ENCODE measurements around the gene GMIP. TPM values are rescaled to one million over a fixed set of nuclear protein-coding genes. Genes with fewer than 3 reads are reported as not detected.
"Not testable (repeated sequence)": the region's sequence is repeated elsewhere in the genome, so short reads cannot be mapped to it uniquely, and the experiment has no call there.

The GMIP gene
- total RNA-seq, 1 donor from 2014 or later, result 6.3 TPM

DNA sequence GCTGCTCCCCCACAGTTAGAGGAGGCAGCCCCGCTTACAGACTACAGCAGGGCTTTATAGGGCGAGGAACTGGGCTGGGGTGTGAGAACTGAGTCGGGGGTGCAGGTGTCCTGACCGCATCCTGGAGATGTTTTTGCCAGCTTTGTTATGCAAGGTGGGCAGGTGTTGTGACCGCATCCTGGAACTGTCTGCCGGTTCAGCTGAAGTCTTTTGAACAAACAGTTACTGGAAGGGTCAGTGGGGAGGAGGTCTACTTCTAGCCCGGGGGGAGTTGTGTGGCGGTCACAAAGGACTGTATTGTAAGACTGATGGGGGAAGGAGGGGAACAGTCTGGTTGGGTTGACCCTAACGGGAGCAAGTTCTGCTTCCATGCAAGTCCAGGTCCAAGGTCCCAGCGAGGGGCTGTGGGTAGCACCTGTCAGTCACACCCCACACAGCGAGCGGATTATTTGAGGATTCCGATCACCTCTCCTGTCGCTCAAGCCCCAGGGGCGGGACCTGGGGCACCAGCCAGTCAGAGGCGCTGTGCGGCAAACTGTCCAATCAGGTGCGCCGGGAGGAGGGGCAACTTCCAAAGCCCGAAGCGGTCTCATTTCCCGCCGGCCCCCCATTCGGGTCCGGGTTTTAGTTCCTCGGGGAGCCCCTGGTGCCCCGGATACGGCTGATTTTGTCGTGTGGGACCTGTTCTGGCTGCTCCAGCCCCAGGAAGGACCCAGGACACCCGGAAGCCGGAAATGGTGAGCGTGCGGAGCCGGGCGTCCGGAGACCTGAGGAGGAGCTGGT, 25.0 kb upstream of the GMIP start, which contains the start of gene ZNF101:
TSS of gene ZNF101 (plus strand) at position 610 of the 783 bp plus-strand sequence. CDS start at position 735, 125 bp downstream.
- TF ChIP-seq, protein P1, sequence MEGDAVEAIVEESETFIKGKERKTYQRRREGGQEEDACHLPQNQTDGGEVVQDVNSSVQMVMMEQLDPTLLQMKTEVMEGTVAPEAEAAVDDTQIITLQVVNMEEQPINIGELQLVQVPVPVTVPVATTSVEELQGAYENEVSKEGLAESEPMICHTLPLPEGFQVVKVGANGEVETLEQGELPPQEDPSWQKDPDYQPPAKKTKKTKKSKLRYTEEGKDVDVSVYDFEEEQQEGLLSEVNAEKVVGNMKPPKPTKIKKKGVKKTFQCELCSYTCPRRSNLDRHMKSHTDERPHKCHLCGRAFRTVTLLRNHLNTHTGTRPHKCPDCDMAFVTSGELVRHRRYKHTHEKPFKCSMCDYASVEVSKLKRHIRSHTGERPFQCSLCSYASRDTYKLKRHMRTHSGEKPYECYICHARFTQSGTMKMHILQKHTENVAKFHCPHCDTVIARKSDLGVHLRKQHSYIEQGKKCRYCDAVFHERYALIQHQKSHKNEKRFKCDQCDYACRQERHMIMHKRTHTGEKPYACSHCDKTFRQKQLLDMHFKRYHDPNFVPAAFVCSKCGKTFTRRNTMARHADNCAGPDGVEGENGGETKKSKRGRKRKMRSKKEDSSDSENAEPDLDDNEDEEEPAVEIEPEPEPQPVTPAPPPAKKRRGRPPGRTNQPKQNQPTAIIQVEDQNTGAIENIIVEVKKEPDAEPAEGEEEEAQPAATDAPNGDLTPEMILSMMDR (IDR thresholded peaks at IDR 0.05; ENCODE audit: insufficient read depth, low read length, poor library complexity, severe bottlenecking), result no peak
- peak; percentile 71 for DNase-seq (ENCODE audit: low read depth)
- H3K27me3 ChIP-seq (ENCODE audit: control insufficient read depth, insufficient read depth, low read length), result no peaks in the 10 kb centered on the region

DNA sequence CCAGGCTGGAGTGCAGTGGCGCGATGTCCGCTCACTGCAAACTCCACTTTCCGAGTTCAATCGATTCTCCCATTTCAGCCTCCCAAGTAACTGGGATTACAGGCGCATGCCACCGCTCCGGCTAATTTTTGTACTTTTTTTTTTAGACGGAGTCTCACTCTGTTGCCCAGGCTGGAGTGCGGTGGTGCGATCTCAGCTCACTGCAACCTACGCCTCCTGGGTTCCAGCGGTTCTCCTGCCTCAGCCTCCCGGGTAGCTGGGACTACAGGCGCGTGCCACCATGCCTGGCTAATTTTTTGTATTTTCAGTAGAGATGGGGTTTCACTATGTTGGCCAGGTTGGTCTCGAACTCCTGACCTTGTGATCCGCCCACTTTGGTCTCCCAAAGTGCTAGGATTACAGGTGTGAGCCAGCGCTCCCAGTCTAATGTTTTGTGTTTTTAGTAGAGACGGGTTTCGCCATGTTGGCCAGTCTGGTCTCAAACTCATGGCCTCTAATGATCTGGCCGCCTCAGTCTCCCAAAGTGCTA, 22.0 kb upstream of the GMIP start:
- not testable (repeated sequence) for DNase-seq (ENCODE audit: low read depth); H3K27me3 ChIP-seq (ENCODE audit: control insufficient read depth, insufficient read depth, low read length); H3K4me3 ChIP-seq (ENCODE audit: low read depth, low read length); H3K36me3 ChIP-seq (ENCODE audit: control insufficient read depth, insufficient read depth, low read length)

More for the DNA sequence above, 25.0 kb upstream of the GMIP start, which contains the start of gene ZNF101:
- Histone ChIP-seq H3K36me3 (ENCODE audit: control insufficient read depth, insufficient read depth, low read length) (no peaks in the 10 kb centered on the region), H3K4me3 (ENCODE audit: low read depth, low read length) (peak within 1 kb of the TSS; percentile 77)

DNA sequence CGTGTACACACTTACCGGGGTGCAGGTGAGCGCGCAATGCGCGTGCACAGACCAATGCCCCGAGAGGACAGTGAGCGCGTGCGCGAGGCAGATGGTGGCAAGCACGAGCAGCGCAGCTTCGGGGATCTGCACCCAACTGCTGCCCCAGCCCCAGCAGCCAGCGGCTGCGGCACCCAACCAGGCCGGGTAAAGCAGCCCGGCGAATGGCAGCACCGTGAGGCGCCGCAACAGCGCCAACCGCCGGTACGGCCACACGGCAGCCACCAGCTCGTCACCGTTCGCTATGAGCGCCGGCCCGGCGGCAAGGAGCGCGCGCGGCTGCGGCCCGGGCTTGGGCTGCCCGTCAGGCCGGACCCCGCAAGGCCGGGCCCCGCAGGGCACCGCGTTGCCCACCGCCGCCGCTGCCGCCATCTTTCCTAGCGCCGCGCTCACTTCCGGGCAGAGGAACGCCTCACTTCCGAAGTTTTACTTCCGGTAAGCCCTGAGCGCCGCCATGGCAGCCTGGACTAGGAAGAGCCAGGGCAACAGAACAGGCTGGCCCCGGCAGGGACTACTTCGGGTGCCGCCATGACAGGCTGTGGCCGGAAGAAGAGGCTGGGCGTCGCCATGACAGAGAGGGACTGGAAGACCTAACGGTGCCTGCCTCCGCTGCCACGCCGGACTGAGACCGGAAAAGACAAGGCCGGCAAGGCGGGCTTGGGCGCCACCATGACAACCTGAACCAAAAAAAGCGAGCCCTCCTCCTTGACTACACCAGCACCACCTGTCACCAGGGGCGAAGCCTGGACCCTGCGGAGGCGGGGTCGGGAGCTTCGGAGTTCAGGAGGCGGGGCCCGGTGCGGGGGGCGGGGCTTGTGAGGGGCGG, 20.0 kb upstream of the GMIP start, which contains the start of gene ATP13A1:
TSS of gene ATP13A1 (minus strand) at position 421 of the 865 bp plus-strand sequence. CDS start at position 411, 10 bp downstream.
- H3K4me3 ChIP-seq (ENCODE audit: low read depth, low read length), result peak within 1 kb of the TSS; percentile 99
- TF ChIP-seq, protein P1 (IDR thresholded peaks at IDR 0.05; ENCODE audit: insufficient read depth, low read length, poor library complexity, severe bottlenecking), result no peak
- no peaks in the 10 kb centered on the region for H3K36me3 ChIP-seq (ENCODE audit: control insufficient read depth, insufficient read depth, low read length)
- peak; percentile 86 for DNase-seq (ENCODE audit: low read depth)
- no peaks in the 10 kb centered on the region for H3K27me3 ChIP-seq (ENCODE audit: control insufficient read depth, insufficient read depth, low read length)

DNA sequence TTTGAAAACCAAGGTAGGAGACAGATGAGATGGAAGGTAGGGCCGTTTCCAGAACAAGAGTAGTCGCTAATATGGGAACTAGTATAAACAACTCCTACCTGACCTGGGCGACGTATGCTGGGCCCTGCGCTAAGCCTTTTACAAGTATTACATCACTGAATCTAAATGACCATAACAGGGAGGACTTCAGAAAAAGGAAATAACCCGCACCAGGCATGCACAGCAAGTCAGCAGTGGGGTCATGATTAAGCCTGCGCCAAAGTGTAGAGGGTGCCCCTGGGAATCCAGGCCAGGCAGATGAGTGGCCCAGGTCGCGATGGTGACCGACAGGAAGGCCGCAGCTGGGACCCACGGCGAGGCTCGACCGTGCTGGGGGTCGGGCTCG, 19.4 kb upstream of the GMIP start:
- H3K36me3 ChIP-seq (ENCODE audit: control insufficient read depth, insufficient read depth, low read length), result no peaks in the 10 kb centered on the region
- TF ChIP-seq, protein P1 (IDR thresholded peaks at IDR 0.05; ENCODE audit: insufficient read depth, low read length, poor library complexity, severe bottlenecking), result no peak
- no peak for DNase-seq (ENCODE audit: low read depth)
- no peaks in the 10 kb centered on the region for H3K27me3 ChIP-seq (ENCODE audit: control insufficient read depth, insufficient read depth, low read length)
- peak overlapping the region; percentile 99 for H3K4me3 ChIP-seq (ENCODE audit: low read depth, low read length)

DNA sequence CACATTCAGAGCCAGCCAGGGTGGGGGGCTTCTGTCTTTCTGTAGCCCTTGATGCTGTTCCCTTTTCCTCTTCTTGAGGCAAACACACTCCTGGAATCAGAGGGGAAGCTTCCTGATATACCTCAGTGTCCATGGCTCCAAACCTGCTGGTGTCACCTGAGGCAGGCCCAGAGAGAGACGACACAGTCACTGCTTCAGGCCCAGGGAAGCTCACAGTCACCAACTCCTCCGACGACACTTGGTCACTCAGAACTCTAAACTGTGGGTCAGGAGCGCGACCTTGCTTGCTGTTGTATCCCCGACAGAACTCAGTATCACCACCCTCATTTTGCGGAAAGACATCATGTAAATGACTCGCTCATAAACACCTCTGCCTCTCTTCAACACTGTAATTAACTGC, 18.9 kb upstream of the GMIP start:
- H3K4me3 ChIP-seq (ENCODE audit: low read depth, low read length), result peak overlapping the region; percentile 99
- DNase-seq (ENCODE audit: low read depth), result no peak
- no peaks in the 10 kb centered on the region for H3K36me3 ChIP-seq (ENCODE audit: control insufficient read depth, insufficient read depth, low read length)
- TF ChIP-seq, protein P1 (IDR thresholded peaks at IDR 0.05; ENCODE audit: insufficient read depth, low read length, poor library complexity, severe bottlenecking), result no peak
- no peaks in the 10 kb centered on the region for H3K27me3 ChIP-seq (ENCODE audit: control insufficient read depth, insufficient read depth, low read length)

All from kidney epithelial cell (primary cell).